Measurements from ENCODE around the gene ASPSCR1.
A peak's percentile ranks its signal among the peaks of the same experiment; 100 is the strongest.

ASPSCR1 gene

GRCh38 chr17:82043507-82043906, 66.1 kb downstream of the ASPSCR1 start:
- no peak for DNase-seq

DNA sequence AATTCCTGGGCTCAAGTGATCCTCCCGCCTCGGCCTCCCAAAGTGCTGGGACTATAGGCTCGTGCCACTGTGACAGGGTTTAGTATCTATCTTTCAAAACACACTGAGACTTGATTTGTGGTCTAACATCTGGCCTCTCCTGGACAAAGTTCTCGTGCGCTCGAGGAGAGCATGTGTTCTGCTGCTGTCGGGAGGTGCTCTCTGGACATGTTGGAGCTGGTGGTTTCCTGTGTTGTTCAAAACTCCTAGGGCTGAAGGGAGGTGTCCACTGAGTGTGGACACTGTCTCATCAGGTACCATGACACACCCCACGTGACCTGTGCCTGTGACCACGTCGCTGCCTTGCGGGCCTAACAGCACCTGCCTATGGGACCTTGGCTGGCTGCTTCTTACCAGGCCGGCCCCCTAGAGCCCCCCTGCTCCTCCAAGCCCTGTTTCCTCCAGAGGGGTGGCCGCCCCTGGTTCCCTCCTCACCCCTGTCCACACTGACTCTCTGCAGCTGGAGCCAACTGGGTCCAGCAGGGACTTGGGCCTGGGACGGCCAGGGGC, 68.6 kb downstream of the ASPSCR1 start:
- no peak for DNase-seq

DNA sequence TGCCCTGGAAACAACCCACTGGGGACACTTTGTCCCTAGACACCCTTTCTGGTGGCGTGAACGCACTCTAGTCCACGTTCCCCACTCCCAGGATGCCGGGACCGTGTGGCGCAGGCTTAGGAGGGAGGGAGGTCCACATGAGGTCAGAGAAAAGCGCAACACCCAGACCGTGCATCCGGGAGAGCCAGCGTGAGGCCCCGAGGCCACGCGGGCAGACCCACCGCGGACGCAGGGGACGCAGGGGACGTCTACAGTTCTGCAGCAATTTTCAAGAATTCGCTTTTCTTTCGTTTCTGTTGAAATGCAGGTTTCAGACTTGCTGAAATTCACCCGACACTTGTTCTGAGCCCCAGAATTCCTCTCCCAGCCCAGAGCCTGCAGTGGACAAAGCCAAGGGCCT, 69.5 kb downstream of the ASPSCR1 start:
- no peak for DNase-seq

DNA sequence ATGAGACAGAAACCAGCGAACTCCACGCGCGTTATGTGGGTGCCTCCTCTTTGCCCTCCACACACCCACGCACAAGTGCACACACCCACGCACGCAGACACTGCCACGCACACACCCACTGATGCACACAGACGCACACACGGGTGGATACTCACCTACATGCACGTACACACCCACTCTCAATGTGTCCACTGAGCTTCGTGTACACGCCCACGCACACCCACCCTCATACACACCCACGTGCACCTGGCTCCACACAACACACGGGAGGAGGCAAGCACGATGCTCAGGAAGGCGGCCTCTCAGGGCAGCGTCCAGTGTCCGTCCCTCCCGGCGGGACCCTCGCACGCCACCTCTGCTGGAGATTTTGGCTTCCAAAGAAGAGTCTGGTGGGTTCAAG, 70.0 kb downstream of the ASPSCR1 start:
- no peak for DNase-seq

DNA sequence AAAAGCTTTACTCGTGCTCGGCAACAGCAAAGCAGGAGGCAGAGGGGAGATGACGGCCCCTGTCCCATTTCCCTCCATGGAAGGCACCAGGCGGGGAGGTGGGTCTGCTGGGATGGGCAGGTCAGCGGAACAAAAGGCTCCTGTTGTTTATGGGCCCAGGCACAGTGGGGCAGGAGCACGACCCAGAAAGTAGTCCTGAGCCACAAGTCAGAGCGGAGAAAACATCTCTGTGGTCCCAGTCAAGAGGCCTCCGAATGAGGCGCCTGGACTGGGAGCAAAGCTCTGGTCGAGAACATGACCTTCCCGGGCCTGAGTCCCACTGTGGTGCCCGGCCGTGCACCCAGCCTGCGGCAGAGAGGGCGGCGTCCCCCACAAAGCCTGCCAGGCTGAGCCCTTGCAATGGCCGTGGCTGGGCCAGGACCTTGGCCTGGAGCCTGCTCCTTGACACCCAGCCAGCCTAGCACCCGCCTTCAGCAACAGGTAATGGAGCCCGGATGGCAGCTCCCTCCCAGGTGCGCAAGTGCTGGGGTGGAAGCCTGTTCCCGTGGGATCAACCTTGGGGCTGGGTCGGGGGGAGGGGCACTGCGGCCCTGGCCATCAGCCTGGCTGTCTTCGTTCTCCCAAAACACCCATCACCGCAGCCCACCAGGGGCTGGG, 70.6 kb downstream of the ASPSCR1 start:
- no peak for DNase-seq

GRCh38 chr17:82048571-82048971, 71.1 kb downstream of the ASPSCR1 start:
- DNase-seq, result no peak

- DNase-seq, result no peak
Measured at GRCh38 chr17:82049106-82049505, 71.7 kb downstream of the ASPSCR1 start.

GRCh38 chr17:82049521-82049971, 72.1 kb downstream of the ASPSCR1 start:
- DNase-seq, result no peak

GRCh38 chr17:82050152-82050760, 72.8 kb downstream of the ASPSCR1 start:
- no peak for DNase-seq

GRCh38 chr17:82050761-82051641, 73.6 kb downstream of the ASPSCR1 start:
- no peak for DNase-seq

- peak; percentile 66 to 68 for DNase-seq
Measured at GRCh38 chr17:82051776-82052637, 74.6 kb downstream of the ASPSCR1 start, which contains the start of the genes GPS1 and RFNG. Gene GPS1 (plus strand): TSS chr17:82051898. CDS start chr17:82051932, 34 bp downstream. Gene RFNG (minus strand): TSS chr17:82051811. CDS start chr17:82051766, 45 bp downstream.

DNA sequence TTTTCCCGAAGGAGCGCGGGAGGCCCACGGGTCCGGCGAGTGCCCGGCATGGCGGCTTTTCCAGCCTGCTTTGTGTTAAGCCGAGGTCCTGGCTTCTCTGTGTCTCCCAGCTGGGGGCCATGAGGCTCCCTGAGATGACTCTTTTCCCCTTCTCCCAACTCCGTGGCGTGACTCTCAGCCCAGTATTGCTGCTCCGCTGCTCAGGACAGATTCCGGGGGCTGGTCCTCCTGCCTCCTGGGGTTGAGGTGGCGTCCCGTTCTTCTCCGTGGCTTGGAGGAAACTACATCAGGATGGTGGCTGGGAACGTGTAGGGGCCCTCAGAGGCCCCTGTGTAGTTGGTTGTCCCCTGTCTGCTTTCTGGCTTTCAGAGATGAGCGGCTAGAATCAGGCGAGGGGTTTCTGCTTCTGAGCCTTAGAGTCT, 75.2 kb downstream of the ASPSCR1 start:
- no peak for DNase-seq

DNA sequence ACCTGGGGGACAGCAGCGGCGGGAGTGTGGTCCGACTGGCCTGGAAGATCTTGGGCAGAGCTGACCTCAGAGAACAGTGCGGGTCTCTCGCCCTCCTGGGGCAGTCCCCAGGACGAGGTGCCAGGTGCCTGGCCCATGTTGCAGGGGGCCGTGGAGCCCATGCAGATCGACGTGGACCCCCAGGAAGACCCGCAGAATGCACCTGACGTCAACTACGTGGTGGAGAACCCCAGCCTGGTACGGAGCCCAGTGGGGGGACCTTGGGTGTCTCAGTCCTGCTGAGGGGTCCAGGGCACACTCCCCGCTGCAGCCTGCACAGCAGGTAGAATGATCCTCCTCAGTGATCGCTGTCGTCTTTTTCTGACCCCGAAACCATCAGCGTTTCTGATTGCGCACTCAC, 75.7 kb downstream of the ASPSCR1 start:
- DNase-seq, result no peak

DNA sequence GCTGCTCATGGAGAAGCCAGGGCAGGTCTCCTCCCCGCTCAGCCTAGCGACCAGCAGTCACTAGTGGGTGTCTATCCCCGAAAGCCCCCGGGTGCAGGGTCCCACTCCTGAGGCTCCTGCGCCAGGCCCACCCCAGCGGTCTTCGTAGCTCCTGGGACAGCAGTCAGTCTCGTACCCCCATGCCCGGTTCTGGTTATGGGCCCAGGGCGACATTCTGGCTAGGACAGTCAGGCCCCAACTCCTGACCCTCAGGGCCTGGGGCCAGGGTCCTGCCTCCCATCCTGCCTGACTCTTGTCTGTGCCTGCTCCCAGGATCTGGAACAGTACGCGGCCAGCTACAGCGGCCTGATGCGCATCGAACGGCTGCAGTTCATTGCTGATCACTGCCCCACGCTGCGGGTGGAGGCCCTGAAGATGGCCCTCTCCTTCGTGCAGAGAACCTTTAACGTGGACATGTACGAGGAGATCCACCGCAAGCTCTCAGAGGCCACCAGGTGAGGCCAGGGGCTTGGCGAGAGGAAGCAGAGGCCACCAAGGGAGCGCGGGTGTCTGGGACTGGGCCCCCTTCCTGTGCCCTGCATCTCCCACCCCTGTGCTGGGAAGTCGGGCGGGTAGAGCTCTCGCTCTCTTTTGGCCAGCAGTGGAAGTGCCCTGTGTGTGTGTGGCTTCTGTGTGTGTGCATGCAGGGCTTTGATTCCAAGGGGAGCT, 76.3 kb downstream of the ASPSCR1 start:
- DNase-seq, result no peak

DNA sequence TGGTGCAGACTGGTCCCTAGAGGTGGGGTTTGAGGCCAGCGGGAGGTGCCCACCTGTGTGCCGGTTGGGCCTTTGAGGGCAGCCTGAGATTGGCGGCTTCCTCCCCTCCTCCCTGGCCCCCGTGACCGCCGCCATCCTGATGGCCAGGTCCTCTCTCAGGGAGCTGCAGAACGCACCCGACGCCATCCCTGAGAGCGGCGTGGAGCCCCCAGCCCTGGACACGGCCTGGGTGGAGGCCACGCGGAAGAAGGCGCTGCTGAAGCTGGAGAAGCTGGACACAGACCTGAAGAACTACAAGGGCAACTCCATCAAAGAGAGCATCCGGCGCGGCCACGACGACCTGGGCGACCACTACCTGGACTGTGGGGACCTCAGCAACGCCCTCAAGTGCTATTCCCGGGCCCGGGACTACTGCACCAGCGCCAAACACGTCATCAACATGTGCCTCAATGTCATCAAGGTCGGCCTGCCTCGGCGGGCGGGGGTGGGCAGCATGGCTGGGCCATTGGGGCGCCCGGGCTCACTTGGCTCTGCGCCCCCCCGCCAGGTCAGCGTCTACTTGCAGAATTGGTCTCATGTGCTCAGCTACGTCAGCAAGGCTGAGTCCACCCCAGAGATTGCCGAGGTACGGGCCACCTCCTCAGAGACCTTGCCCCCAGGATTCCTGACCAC, 77.1 kb downstream of the ASPSCR1 start:
- DNase-seq, result no peak

- peak in 1 of 2 experiments; percentile 22 for DNase-seq
Measured at GRCh38 chr17:82055023-82055964, 77.9 kb downstream of the ASPSCR1 start.

DNA sequence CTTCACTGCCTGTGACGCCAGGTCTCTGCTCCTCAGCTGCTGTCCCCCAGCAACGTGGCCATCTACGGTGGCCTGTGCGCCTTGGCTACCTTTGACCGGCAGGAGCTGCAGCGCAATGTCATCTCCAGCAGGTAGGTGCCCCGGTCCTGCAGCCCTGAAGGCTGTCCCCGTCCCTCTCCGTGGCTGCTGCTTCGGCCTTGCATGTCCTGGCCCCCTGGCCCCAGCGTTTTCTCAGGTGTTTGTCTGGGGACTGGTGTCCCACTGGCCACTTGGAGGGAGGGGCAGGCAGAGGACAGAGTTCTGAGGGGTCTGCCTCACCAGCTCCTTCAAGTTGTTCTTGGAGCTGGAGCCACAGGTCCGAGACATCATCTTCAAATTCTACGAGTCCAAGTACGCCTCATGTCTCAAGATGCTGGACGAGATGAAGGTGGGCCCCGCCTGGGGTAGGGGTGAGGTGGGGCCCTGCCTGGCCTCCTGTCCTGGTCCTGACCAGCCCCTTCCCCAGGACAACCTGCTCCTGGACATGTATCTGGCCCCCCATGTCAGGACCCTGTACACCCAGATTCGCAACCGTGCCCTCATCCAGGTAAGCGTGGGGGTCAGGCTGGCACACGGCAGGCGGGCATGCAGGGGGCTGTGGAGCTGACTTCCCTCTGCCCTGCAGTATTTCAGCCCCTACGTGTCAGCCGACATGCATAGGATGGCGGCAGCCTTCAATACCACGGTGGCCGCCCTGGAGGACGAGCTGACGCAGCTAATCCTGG, 78.7 kb downstream of the ASPSCR1 start:
- no peak for DNase-seq

DNA sequence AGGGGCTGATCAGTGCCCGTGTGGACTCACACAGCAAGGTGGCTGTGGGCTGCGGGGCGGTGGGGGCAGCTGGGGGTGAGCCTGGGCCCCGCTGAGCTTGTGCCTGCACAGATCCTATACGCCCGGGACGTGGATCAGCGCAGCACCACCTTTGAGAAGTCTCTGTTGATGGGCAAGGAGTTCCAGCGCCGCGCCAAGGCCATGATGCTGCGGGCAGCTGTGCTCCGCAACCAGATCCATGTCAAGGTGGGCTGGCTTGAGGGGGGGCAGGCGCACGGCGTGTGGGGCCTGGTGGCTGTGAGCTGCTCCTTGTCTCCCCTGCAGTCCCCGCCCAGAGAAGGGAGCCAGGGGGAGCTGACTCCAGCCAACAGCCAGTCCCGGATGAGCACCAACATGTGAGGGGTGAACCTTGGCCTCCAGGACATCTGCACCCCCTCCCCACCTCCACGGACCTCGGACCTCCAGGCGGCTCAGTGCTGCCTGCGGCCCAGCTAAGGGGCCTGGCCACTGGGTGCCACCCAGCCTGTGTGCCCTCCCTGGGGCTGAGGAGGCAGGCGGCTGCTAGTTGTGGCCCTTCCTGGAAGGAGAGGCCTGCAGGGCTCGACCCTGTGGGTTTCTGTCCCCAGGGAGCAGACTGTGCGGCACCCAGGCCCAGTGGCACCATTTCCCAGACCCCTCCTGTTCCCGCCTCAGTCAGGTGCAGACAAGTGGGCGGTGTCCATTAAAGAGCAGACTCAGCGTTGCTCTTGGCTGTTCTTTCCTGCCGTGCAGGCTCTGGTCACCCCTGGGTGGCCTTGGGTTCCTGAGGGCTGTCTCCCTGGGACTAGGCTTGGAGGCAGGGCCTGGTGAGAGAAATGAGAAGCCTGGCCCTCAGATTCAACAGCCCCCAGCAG, 79.5 kb downstream of the ASPSCR1 start:
- no peak for DNase-seq
